H1 (cell line): ENCODE data around the gene GRAP. TPM values are rescaled to one million over a fixed set of nuclear protein-coding genes. Genes with fewer than 3 reads are reported as not detected.

ENCODE experiments used
- CTCF ChIA-PET: fragments of 300-600 bp; sonication (Branson Sonifier 250); formaldehyde crosslinking; loops from one replicate; lab custom pipeline; 2021; ENCODE audit not compliant: partially characterized antibody; lab: Charles Lee
- POLR2A ChIA-PET: fragments of 300-600 bp; sonication (Branson Sonifier 250); formaldehyde crosslinking; loops from one replicate; lab custom pipeline; 2021; ENCODE audit warnings: inconsistent platforms; ENCODE audit not compliant: partially characterized antibody; lab: Charles Lee
- DNase-seq, 2 experiments: peaks; one replicate each; pipeline versions ENCODE4 v3.0.0 to v3.0.0-alpha.2; 2010 to 2022; ENCODE audit warnings: low spot score in 2 of 2, low read depth in 1 of 2, mixed read lengths in 1 of 2
- FAIRE-seq: peaks from 2 replicates; lab custom pipeline; 2011; peaks lifted over from hg19 to GRCh38; lab: Jason Lieb, UNC
- H2AFZ ChIP-seq: 2 replicates; pipeline ENCODE4 v1.8.1; 2012; ENCODE audit warnings: low read length, inconsistent platforms
- H2AK5ac ChIP-seq: 2 replicates; pipeline ENCODE4 v1.6.1; 2013; ENCODE audit warnings: low read depth, low read length
- H2BK120ac ChIP-seq: replicated peaks from 2 replicates; pipeline ENCODE3; 2013; ENCODE audit warnings: low read depth, low read length, inconsistent platforms
- H2BK12ac ChIP-seq: 2 replicates; pipeline ENCODE4 v1.6.1; 2013; ENCODE audit warnings: low read depth, low read length
- H2BK15ac ChIP-seq: 2 replicates; pipeline ENCODE4 v1.6.1; 2013; ENCODE audit warnings: low read length
- H2BK20ac ChIP-seq: 2 replicates; pipeline ENCODE4 v1.6.1; 2013; ENCODE audit warnings: low read length
- H2BK5ac ChIP-seq: 2 replicates; pipeline ENCODE4 v1.6.1; 2013; ENCODE audit warnings: low read depth, low read length
- H3K14ac ChIP-seq: 2 replicates; pipeline ENCODE4 v1.6.1; 2013; ENCODE audit warnings: inconsistent platforms; ENCODE audit not compliant: insufficient read length
- H3K18ac ChIP-seq: 2 replicates; pipeline ENCODE4 v1.6.1; 2013; ENCODE audit warnings: low read length; ENCODE audit errors: extremely low read depth
- H3K23ac ChIP-seq: 2 replicates; pipeline ENCODE4 v1.6.1; 2013; ENCODE audit warnings: inconsistent platforms; ENCODE audit not compliant: insufficient read length
- H3K23me2 ChIP-seq: 2 replicates; pipeline ENCODE4 v1.6.1; 2013; ENCODE audit warnings: low read depth, low read length
- H3K27ac ChIP-seq: 2 replicates; pipeline ENCODE4 v1.6.1; 2011; ENCODE audit warnings: low read depth, low read length, inconsistent platforms
- H3K27me3 ChIP-seq, 4 experiments: replicated peaks in 1 of 4; 1 replicate in 1 of 4; 2 replicates in 3 of 4; pipeline versions ENCODE4 v1.6.1 to v1.8.1; 2011 to 2013; ENCODE audit warnings: low read length in 3 of 4, mild to moderate bottlenecking in 3 of 4, inconsistent platforms in 2 of 4, mixed read lengths in 2 of 4, moderate library complexity in 1 of 4; ENCODE audit not compliant: control insufficient read depth in 3 of 4, insufficient read depth in 3 of 4; ENCODE audit errors: extremely low read depth in 1 of 4
- H3K36me3 ChIP-seq, 4 experiments: 2 replicates each; pipeline versions ENCODE4 v1.6.1 to v1.8.1; 2011 to 2013; ENCODE audit warnings: mild to moderate bottlenecking in 4 of 4, low read length in 3 of 4, moderate library complexity in 2 of 4, control low read depth in 1 of 4, inconsistent platforms in 1 of 4; ENCODE audit not compliant: insufficient read depth in 4 of 4, control insufficient read depth in 2 of 4
- H3K4ac ChIP-seq: replicated peaks from 2 replicates; pipeline ENCODE3; 2013; ENCODE audit warnings: low read length, low read depth, mixed read lengths, inconsistent platforms; ENCODE audit not compliant: insufficient read length
- H3K4me1 ChIP-seq, 4 experiments: replicated peaks in 1 of 4; 1 replicate in 1 of 4; 2 replicates in 3 of 4; pipeline versions ENCODE4 v1.6.1 to v1.8.1; 2011 to 2013; ENCODE audit warnings: low read length in 3 of 4, inconsistent platforms in 2 of 4, mixed read lengths in 1 of 4; ENCODE audit not compliant: insufficient read depth in 4 of 4, control insufficient read depth in 3 of 4
- H3K4me2 ChIP-seq, 2 experiments: 2 replicates each; pipeline versions ENCODE4 v1.6.1 to v1.8.1; 2011 to 2013; ENCODE audit warnings: low read depth in 2 of 2, low read length in 2 of 2, control low read depth in 1 of 2, inconsistent platforms in 1 of 2, mild to moderate bottlenecking in 1 of 2; ENCODE audit not compliant: insufficient read depth in 1 of 2
- H3K4me3 ChIP-seq, 4 experiments: fragments of 200-600, 300-600 bp in 1 of 4; sonication (generic), shearing (Covaris generic), sonication (Bioruptor Twin) in 1 of 4; 2 replicates each; pipeline versions ENCODE4 v1.5.1 to v1.8.1; 2011 to 2016; ENCODE audit warnings: low read length in 4 of 4, low read depth in 3 of 4, control low read depth in 2 of 4, inconsistent platforms in 2 of 4, mild to moderate bottlenecking in 2 of 4, mixed read lengths in 1 of 4, moderate library complexity in 1 of 4; ENCODE audit not compliant: insufficient read depth in 2 of 4; ENCODE audit errors: extremely low read depth in 1 of 4
- H3K56ac ChIP-seq: replicated peaks from 2 replicates; pipeline ENCODE3; 2013; ENCODE audit warnings: low read depth, mild to moderate bottlenecking, mixed read lengths, low read length, inconsistent platforms; ENCODE audit not compliant: insufficient read length
- H3K79me1 ChIP-seq: 2 replicates; pipeline ENCODE4 v1.6.1; 2013; ENCODE audit warnings: low read depth, low read length, control low read depth
- H3K79me2 ChIP-seq, 2 experiments: 2 replicates each; pipeline versions ENCODE4 v1.6.1 to v1.8.1; 2012 to 2013; ENCODE audit warnings: low read length in 2 of 2, mild to moderate bottlenecking in 2 of 2, inconsistent platforms in 1 of 2; ENCODE audit not compliant: insufficient read depth in 2 of 2, control insufficient read depth in 1 of 2
- H3K9ac ChIP-seq, 4 experiments: replicated peaks in 1 of 4; 1 replicate in 1 of 4; 2 replicates in 3 of 4; pipeline versions ENCODE4 v1.6.1 to v1.8.1; 2011 to 2013; ENCODE audit warnings: low read depth in 3 of 4, low read length in 3 of 4, control low read depth in 2 of 4, mild to moderate bottlenecking in 2 of 4, moderate library complexity in 2 of 4, inconsistent platforms in 1 of 4; ENCODE audit errors: extremely low read depth in 1 of 4
- H3K9me3 ChIP-seq, 2 experiments: 2 replicates each; pipeline versions ENCODE4 v1.6.1 to v1.8.1; 2012 to 2013; ENCODE audit warnings: mild to moderate bottlenecking in 2 of 2, moderate library complexity in 2 of 2, control low read depth in 1 of 2, inconsistent platforms in 1 of 2, low read depth in 1 of 2, low read length in 1 of 2, mixed read lengths in 1 of 2; ENCODE audit not compliant: insufficient read depth in 2 of 2
- H4K20me1 ChIP-seq, 2 experiments: replicated peaks in 1 of 2; 2 replicates each; pipeline versions ENCODE3 to v1.8.1; 2011 to 2013; ENCODE audit warnings: inconsistent platforms in 2 of 2, low read length in 2 of 2, mild to moderate bottlenecking in 1 of 2; ENCODE audit not compliant: insufficient read depth in 2 of 2, control insufficient read depth in 1 of 2
- H4K5ac ChIP-seq: 2 replicates; pipeline ENCODE4 v1.6.1; 2013; ENCODE audit warnings: low read length, low read depth, mixed read lengths, inconsistent platforms; ENCODE audit not compliant: insufficient read length
- H4K8ac ChIP-seq: 2 replicates; pipeline ENCODE4 v1.8.0; 2013; ENCODE audit warnings: mild to moderate bottlenecking, moderate library complexity, low read length, inconsistent platforms; ENCODE audit not compliant: insufficient read depth; ENCODE audit errors: extremely low read depth
- H4K91ac ChIP-seq: replicated peaks from 2 replicates; pipeline ENCODE3; 2013; ENCODE audit warnings: low read length, mixed read lengths, inconsistent platforms; ENCODE audit not compliant: insufficient read length
- NRF1 ChIP-seq: IDR thresholded peaks from 2 replicates; pipeline ENCODE4 v1.6.1; 2011; ENCODE audit warnings: mild to moderate bottlenecking, low read depth, low read length, improper control_type of control experiment
- WGBS, 2 experiments: shearing (Covaris generic) in 1 of 2; methylation state at CpG; one replicate each; pipeline versions ENCODE4 v1.1.6 to v1.1.7; 2013 to 2015; ENCODE audit warnings: low lambda C conversion rate in 2 of 2, mixed read lengths in 2 of 2, inconsistent platforms in 1 of 2, low coverage in 1 of 2, missing lambda C conversion rate in 1 of 2; ENCODE audit not compliant: insufficient replicate concordance in 2 of 2, insufficient coverage in 1 of 2, insufficient read length in 1 of 2; ENCODE audit errors: extremely low coverage in 1 of 2, missing lambda C conversion rate in 1 of 2; 5-methylcytosine and 5-hydroxymethylcytosine counted together
- polyA plus RNA-seq, 7 experiments: library from polyadenylated mRNA; depleted of rRNA in 3 of 7; stranded (reverse) in 5 of 7; unstranded in 2 of 7; fragments of >200 nt in 5 of 7; fragments of 200-250 nt in 2 of 7; gene quantifications; 1 replicate in 5 of 7; 2 replicates in 1 of 7; 4 replicates in 1 of 7; pipeline versions ENCODE4 v1.2.1 to v1.2.3, GENCODE V29; 2011 to 2013; ENCODE audit warnings: missing spikeins in 2 of 7, mixed read lengths in 2 of 7
- total RNA-seq: library from RNA; stranded (reverse); fragmentation: NEBNext Ultra II Directional; extraction: Animal tissue kit (Norgen Biotek cat#: 25700); gene quantifications from 2 replicates; pipeline ENCODE4 v1.2.1, GENCODE V29; 2021

Gene GRAP
- total and polyA plus RNA-seq, 2 of the 8 experiments (the other 6 are each of a cell fraction or from before 2014, with no cell fraction given), result 0.18 to 0.24 TPM

- POLR2A ChIA-PET, result no interaction called here
- Histone ChIP-seq H3K27ac (no peak overlapping the region), H2BK5ac (no peak overlapping the region; the same call in 1 of the 2 replicates), H3K79me2 (no peaks in the 10 kb centered on the region), H2AK5ac (no peak overlapping the region), H3K27me3 (no peaks in the 10 kb centered on the region; a peak in 1 of 7 replicates), H2BK20ac (no peak overlapping the region), H3K4ac (no peak overlapping the region), H3K9ac (no peak overlapping the region), H4K8ac (no peak overlapping the region), H3K9me3 (no peaks in the 10 kb centered on the region), H2BK15ac (no peak overlapping the region), H2BK12ac (no peak overlapping the region), H2BK120ac (no peak overlapping the region), H3K18ac (no peak overlapping the region), H3K36me3 (no peaks in the 10 kb centered on the region), H4K91ac (no peak overlapping the region), H2AFZ (no peak overlapping the region), H3K79me1 (no peaks in the 10 kb centered on the region), H3K4me1 (peaks cover 0 to 6% (median 0%) of the 10 kb centered on the region in 4 experiments; a peak in 1 of 7 replicates), H3K14ac (no peak overlapping the region), H3K23me2 (no peaks in the 10 kb centered on the region), H3K4me3 (no peak overlapping the region), H3K4me2 (no peak overlapping the region), H4K5ac (no peak overlapping the region), H4K20me1 (no peaks in the 10 kb centered on the region), H3K23ac (no peak overlapping the region), H3K56ac (no peak overlapping the region)
- no peak for FAIRE-seq
- DNase-seq, result no peak
- CTCF ChIA-PET, result interaction anchor here (0.6 to 5.1 kb wide), 5 partner anchors 20 to 58 kb away, joined by 3 to 49 read pairs (median 4); no protein-coding TSS in a partner anchor
- TF ChIP-seq NRF1, result no peak
- 95% methylated on average over 8 of the region's 16 CpGs; no CpG with 5 or more reads in 1 of the 2 experiments for WGBS, 2 experiments
Observed at GRCh38 chr17:19017804-19018599, 28.8 kb downstream of the GRAP start.
